GM12878 (cell line): ENCODE measurements around the gene MTHFD2. TPM values are rescaled to one million over a fixed set of nuclear protein-coding genes. Genes with fewer than 3 reads are reported as not detected.

Experiments
- ATF7 ChIP-seq: fragments of 450-650 bp; IDR thresholded peaks from 2 replicates; pipeline ENCODE4 v1.6.1; 2016; ENCODE audit warnings: low read depth, mild to moderate bottlenecking
- BHLHE40 ChIP-seq, 2 experiments: fragments of 450-650 bp in 1 of 2; IDR thresholded peaks; 2 replicates each; pipeline ENCODE4 v1.6.1; 2011 to 2017; ENCODE audit warnings: low read depth in 2 of 2, borderline replicate concordance in 1 of 2, improper control_type of control experiment in 1 of 2, low read length in 1 of 2, mild to moderate bottlenecking in 1 of 2
- CREB1 ChIP-seq: IDR thresholded peaks from 2 replicates; pipeline ENCODE4 v1.6.1; 2012; ENCODE audit warnings: low read depth, mild to moderate bottlenecking, inconsistent platforms
- CTCF ChIP-seq, 3 experiments: IDR thresholded peaks in 2 of 3; conservative IDR thresholded peaks in 1 of 3; 2 replicates each; pipeline ENCODE4 v1.5.1; 2011; ENCODE audit warnings: low read depth in 3 of 3, low read length in 3 of 3, mild to moderate bottlenecking in 3 of 3, control low read depth in 2 of 3, moderate library complexity in 2 of 3, inconsistent platforms in 1 of 3, mixed read lengths in 1 of 3; ENCODE audit not compliant: control insufficient read depth in 2 of 3, insufficient read depth in 1 of 3; ENCODE audit errors: extremely low read depth in 1 of 3
- EED ChIP-seq: sonication (generic); IDR thresholded peaks from 2 replicates; pipeline ENCODE4 v1.6.1; 2016; ENCODE audit warnings: antibody characterized with exemption, low read depth
- ETV6 ChIP-seq, 2 experiments: fragments of 450-650 bp in 1 of 2; IDR thresholded peaks in 1 of 2; conservative IDR thresholded peaks in 1 of 2; 2 replicates each; pipeline ENCODE4 v1.6.1; 2014; ENCODE audit warnings: antibody characterized with exemption in 1 of 2, borderline replicate concordance in 1 of 2, low read depth in 1 of 2, mild to moderate bottlenecking in 1 of 2, moderate library complexity in 1 of 2
- GABPA ChIP-seq: IDR thresholded peaks from 2 replicates; pipeline ENCODE4 v1.6.1; 2014; ENCODE audit warnings: antibody characterized with exemption, low read depth, mild to moderate bottlenecking, inconsistent platforms
- IRF5 ChIP-seq: fragments of 450-650 bp; IDR thresholded peaks from 2 replicates; pipeline ENCODE4 v1.6.1; 2017; ENCODE audit warnings: borderline replicate concordance
- JUNB ChIP-seq: IDR thresholded peaks from 2 replicates; pipeline ENCODE4 v1.6.1; 2016; ENCODE audit warnings: antibody characterized with exemption, mild to moderate bottlenecking
- KAT2A ChIP-seq: conservative IDR thresholded peaks from 2 replicates; pipeline ENCODE4 v1.6.1; 2011; ENCODE audit warnings: low read depth, low read length; ENCODE audit not compliant: control insufficient read depth
- KDM1A ChIP-seq: fragments of 200-600 bp; sonication (generic); IDR thresholded peaks from 2 replicates; pipeline ENCODE4 v1.6.1; 2016; ENCODE audit warnings: borderline replicate concordance
- MYB ChIP-seq: fragments of 150-350 bp; IDR thresholded peaks from 2 replicates; pipeline ENCODE4 v1.6.1; 2014; ENCODE audit warnings: mild to moderate bottlenecking, low read depth, low read length, borderline replicate concordance
- NBN ChIP-seq: fragments of 450-650 bp; IDR thresholded peaks from 2 replicates; pipeline ENCODE4 v1.6.1; 2016
- NKRF ChIP-seq: fragments of 450-650 bp; conservative IDR thresholded peaks from 2 replicates; pipeline ENCODE4 v1.6.1; 2017; ENCODE audit warnings: mild to moderate bottlenecking, moderate library complexity
- PAX8 ChIP-seq: fragments of 450-650 bp; IDR thresholded peaks from 2 replicates; pipeline ENCODE4 v1.6.1; 2017; ENCODE audit warnings: mild to moderate bottlenecking, moderate library complexity
- POLR2AphosphoS5 ChIP-seq: IDR thresholded peaks from 2 replicates; pipeline ENCODE4 v1.6.1; 2011; ENCODE audit warnings: mild to moderate bottlenecking, low read length, inconsistent platforms
- POU2F2 ChIP-seq: IDR thresholded peaks from 3 replicates; pipeline ENCODE4 v1.6.1; 2011; ENCODE audit warnings: low read depth, mild to moderate bottlenecking, low read length, borderline replicate concordance
- STAT3 ChIP-seq: IDR thresholded peaks from 2 replicates; pipeline ENCODE4 v1.6.1; 2011; ENCODE audit warnings: low read depth, low read length, improper control_type of control experiment
- SUPT20H ChIP-seq: IDR thresholded peaks from 2 replicates; pipeline ENCODE4 v1.6.1; 2011; ENCODE audit warnings: low read depth, mild to moderate bottlenecking, low read length, moderate library complexity, borderline replicate concordance; ENCODE audit not compliant: control insufficient read depth
- TCF7 ChIP-seq: IDR thresholded peaks from 2 replicates; pipeline ENCODE4 v1.6.1; 2014; ENCODE audit warnings: antibody characterized with exemption, borderline replicate concordance
- ZBED1 ChIP-seq: IDR thresholded peaks from 2 replicates; pipeline ENCODE4 v1.6.1; 2016; ENCODE audit warnings: borderline replicate concordance
- ZNF687 ChIP-seq: fragments of 450-650 bp; IDR thresholded peaks from 2 replicates; pipeline ENCODE4 v1.6.1; 2017; ENCODE audit warnings: mild to moderate bottlenecking, moderate library complexity
- polyA plus RNA-seq, 11 experiments: library from polyadenylated mRNA; depleted of rRNA in 4 of 11; unstranded in 6 of 11; stranded (reverse) in 5 of 11; fragments of >200 nt; fragmentation: Nextera tagmentation in 4 of 11; fragmentation: Illumina TruSeq in 1 of 11; extraction: Ambion mirVana in 4 of 11; extraction: Trizol in 1 of 11; gene quantifications; 1 replicate in 1 of 11; 2 replicates in 10 of 11; pipeline versions ENCODE4 v1.2.1 to v1.2.3, GENCODE V29; 2011 to 2016; ENCODE audit warnings: inconsistent platforms in 2 of 11, missing spikeins in 2 of 11, low read depth in 1 of 11
- total RNA-seq, 4 experiments: library from RNA; depleted of rRNA in 3 of 4; stranded (reverse); fragments of >200 nt in 3 of 4; fragmentation: Illumina TruSeq in 1 of 4; extraction: Trizol in 1 of 4; gene quantifications; 2 replicates each; pipeline versions ENCODE4 v1.2.1 to v1.2.3, GENCODE V29; 2013 to 2021

The MTHFD2 gene
- total and polyA plus RNA-seq, 10 of the 15 experiments (the other 5 are each of a cell fraction or from before 2014, with no cell fraction given) = 128 to 292 (median 150) TPM

GRCh38 chr2:74186038-74186437, 12.4 kb upstream of the MTHFD2 start (continued):
- no peak for TF ChIP-seq IRF5
- 0 out of 2 replicates have a peak, but pooled peaks have one; percentile 34 for TF ChIP-seq GABPA
- no peak; the same call in 1 of the 2 replicates for TF ChIP-seq NBN
- no peak for TF ChIP-seq SUPT20H
- TF ChIP-seq NKRF = no peak
- no peak for TF ChIP-seq STAT3
- TF ChIP-seq JUNB = peak; percentile 34; the same call in 1 of the 2 replicates
- no peak for TF ChIP-seq MYB
- TF ChIP-seq EED = peak; percentile 86
- no peak for TF ChIP-seq CTCF (IDR thresholded peaks at IDR 0.05 in 2 of 3, conservative IDR thresholded peaks at IDR 0.05 in 1 of 3; ENCODE audit: control insufficient read depth in 2 of 3, extremely low read depth in 1 of 3, insufficient read depth in 1 of 3, low read depth in 3 of 3, low read length in 3 of 3)
- peak; percentile 69 to 73 for TF ChIP-seq BHLHE40 (IDR thresholded peaks at IDR 0.05; ENCODE audit: borderline replicate concordance in 1 of 2, low read depth in 2 of 2, low read length in 1 of 2)
- 0 out of 2 replicates have a peak, but pooled peaks have one; percentile 53 for TF ChIP-seq POLR2AphosphoS5
- peak; percentile 63; the same call in 1 of the 2 replicates for TF ChIP-seq CREB1
- TF ChIP-seq POU2F2 = peak; percentile 49; the same call in 1 of the 3 replicates
- TF ChIP-seq ZNF687 = no peak; the same call in 1 of the 2 replicates
- no peak for TF ChIP-seq KAT2A
- TF ChIP-seq TCF7 = no peak; the same call in 1 of the 2 replicates
- peak in 1 of 2 experiments; percentile 80; a peak in 2 of 4 replicates for TF ChIP-seq ETV6 (conservative IDR thresholded peaks at IDR 0.05 in 1 of 2, IDR thresholded peaks at IDR 0.05 in 1 of 2; ENCODE audit: borderline replicate concordance in 1 of 2, low read depth in 1 of 2)
- TF ChIP-seq ATF7 = peak; percentile 90
- TF ChIP-seq PAX8 = no peak
- no peak for TF ChIP-seq KDM1A
- TF ChIP-seq ZBED1 = peak; percentile 92
